Activated CD4-positive, alpha-beta T cell treated with anti-CD3 and anti-CD28 coated beads, Interleukin-2, amount 50 U/mL, for 24 hours (primary cell): Measurements from ENCODE around the gene MXD1.

Experiments used
- DNase-seq, 2 donors: peaks; one replicate each; pipeline ENCODE4 v3.0.0-alpha.2; 2020; ENCODE audit warnings: low read depth in 1 of 2, low spot score in 1 of 2

The MXD1 gene

GRCh38 chr2:69933254-69933828, 18.4 kb downstream of the MXD1 start:
- no peak for DNase-seq

- no peak for DNase-seq
Measured at GRCh38 chr2:69933839-69934613, 19.1 kb downstream of the MXD1 start.

GRCh38 chr2:69934614-69934908, 19.7 kb downstream of the MXD1 start:
- DNase-seq, result no peak

GRCh38 chr2:69935011-69935410, 20.1 kb downstream of the MXD1 start:
- DNase-seq, result no peak

- no peak for DNase-seq
Measured at GRCh38 chr2:69936906-69937305, 22.0 kb downstream of the MXD1 start.

- no peak for DNase-seq
Measured at GRCh38 chr2:69937968-69938367, 23.1 kb downstream of the MXD1 start.

- DNase-seq, result no peak
Measured at GRCh38 chr2:69939722-69940121, 24.8 kb downstream of the MXD1 start.

- no peak for DNase-seq
Measured at GRCh38 chr2:69940691-69941090, 25.8 kb downstream of the MXD1 start.

- no peak for DNase-seq
Measured at GRCh38 chr2:69943000-69943842, 28.3 kb downstream of the MXD1 start.

GRCh38 chr2:69943843-69944525, 29.1 kb downstream of the MXD1 start:
- no peak for DNase-seq

- DNase-seq, result no peak
Measured at GRCh38 chr2:69944756-69945155, 29.8 kb downstream of the MXD1 start.

- no peak for DNase-seq
Measured at GRCh38 chr2:69945441-69945840, 30.5 kb downstream of the MXD1 start.

GRCh38 chr2:69945941-69946340, 31.0 kb downstream of the MXD1 start:
- DNase-seq, result no peak

GRCh38 chr2:69946351-69947324, 31.7 kb downstream of the MXD1 start:
- peak; percentile 11 to 32 for DNase-seq

GRCh38 chr2:69947325-69947931, 32.5 kb downstream of the MXD1 start:
- DNase-seq, result no peak

- no peak for DNase-seq
Measured at GRCh38 chr2:69948032-69948962, 33.4 kb downstream of the MXD1 start.

GRCh38 chr2:69948963-69949645, 34.2 kb downstream of the MXD1 start:
- no peak for DNase-seq

GRCh38 chr2:69950241-69950640, 35.3 kb downstream of the MXD1 start:
- DNase-seq, result no peak
